SU-DHL-6 (cell line): ENCODE results near the gene PYROXD2.

ENCODE experiments used
- CTCF ChIP-seq: fragments of 200-600 bp; sonication (generic); IDR thresholded peaks from one replicate; pipeline ENCODE4 v1.5.1; 2017; ENCODE audit warnings: antibody characterized with exemption, mild to moderate bottlenecking, low read length, moderate library complexity; ENCODE audit not compliant: insufficient read depth, poor library complexity, severe bottlenecking
- EZH2phosphoT487 ChIP-seq: fragments of 200-600 bp; sonication (generic), shearing (Covaris generic); conservative IDR thresholded peaks from 2 replicates; pipeline ENCODE4 v1.6.1; 2018; ENCODE audit warnings: mild to moderate bottlenecking, antibody characterized with exemption, low read length, moderate library complexity, mixed read lengths

GRCh38 chr10:98420786-98421185, 5.8 kb upstream of the PYROXD2 start:
- TF ChIP-seq EZH2phosphoT487 (no peak), CTCF (no peak)
